HUES6 (cell line): ENCODE data around the gene SPATA9.

ENCODE experiments used
- H3K27ac ChIP-seq: 2 replicates; pipeline ENCODE4 v1.7.0; 2013; ENCODE audit warnings: low read depth, mild to moderate bottlenecking, low read length, inconsistent platforms
- H3K27me3 ChIP-seq: 2 replicates; pipeline ENCODE4 v1.6.1; 2013; ENCODE audit warnings: low read length; ENCODE audit not compliant: control insufficient read depth, insufficient read depth
- H3K36me3 ChIP-seq: 2 replicates; pipeline ENCODE4 v1.6.1; 2013; ENCODE audit warnings: low read length; ENCODE audit not compliant: control insufficient read depth, insufficient read depth
- H3K4me1 ChIP-seq: 2 replicates; pipeline ENCODE4 v1.6.1; 2013; ENCODE audit warnings: low read length; ENCODE audit not compliant: control insufficient read depth, insufficient read depth
- H3K4me3 ChIP-seq: 2 replicates; pipeline ENCODE4 v1.5.1; 2013; ENCODE audit warnings: low read depth, low read length
- H3K9ac ChIP-seq: one replicate; pipeline ENCODE4 v1.6.1; 2013; ENCODE audit warnings: mild to moderate bottlenecking, low read length
- H3K9me3 ChIP-seq: 2 replicates; pipeline ENCODE4 v1.6.1; 2013; ENCODE audit warnings: low read depth, low read length; ENCODE audit not compliant: control insufficient read depth, insufficient read depth

Gene SPATA9, protein sequence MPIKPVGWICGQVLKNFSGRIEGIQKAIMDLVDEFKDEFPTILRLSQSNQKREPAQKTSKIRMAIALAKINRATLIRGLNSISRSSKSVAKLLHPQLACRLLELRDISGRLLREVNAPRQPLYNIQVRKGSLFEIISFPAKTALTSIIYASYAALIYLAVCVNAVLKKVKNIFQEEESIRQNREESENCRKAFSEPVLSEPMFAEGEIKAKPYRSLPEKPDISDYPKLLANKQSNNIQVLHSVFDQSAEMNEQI

DNA sequence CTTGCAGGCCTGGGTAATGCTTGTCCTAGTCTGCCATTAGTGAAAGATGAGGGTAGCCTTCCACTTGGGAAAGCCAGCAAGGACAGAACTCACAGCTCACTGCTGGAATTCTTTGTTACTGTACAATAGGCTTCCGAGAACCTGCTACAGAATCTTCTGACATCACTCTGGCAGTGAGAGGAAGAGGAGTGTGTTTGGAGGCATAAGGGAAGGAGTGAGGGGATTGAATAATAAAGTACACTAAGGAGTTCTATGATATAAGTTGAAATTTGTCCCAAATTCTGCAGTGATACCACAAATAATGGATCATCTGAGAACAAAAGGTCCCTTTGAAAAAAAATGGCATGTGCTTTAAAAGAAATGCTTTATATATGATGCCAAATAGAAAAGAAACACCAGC lies at the start of gene SPATA9:
SPATA9 (minus strand) TSS at position 101 of the 400 bp plus-strand sequence. CDS start 137 bp downstream, outside the sequence.
- H3K27me3 ChIP-seq = no peaks in the 10 kb centered on the region
- peaks cover 13% of the 10 kb centered on the region for H3K4me1 ChIP-seq
- no peak within 1 kb of the TSS for H3K27ac ChIP-seq
- H3K36me3 ChIP-seq = no peaks in the 10 kb centered on the region
- H3K4me3 ChIP-seq = no peak within 1 kb of the TSS
- H3K9ac ChIP-seq = no peak within 1 kb of the TSS
- H3K9me3 ChIP-seq = no peaks in the 10 kb centered on the region

DNA sequence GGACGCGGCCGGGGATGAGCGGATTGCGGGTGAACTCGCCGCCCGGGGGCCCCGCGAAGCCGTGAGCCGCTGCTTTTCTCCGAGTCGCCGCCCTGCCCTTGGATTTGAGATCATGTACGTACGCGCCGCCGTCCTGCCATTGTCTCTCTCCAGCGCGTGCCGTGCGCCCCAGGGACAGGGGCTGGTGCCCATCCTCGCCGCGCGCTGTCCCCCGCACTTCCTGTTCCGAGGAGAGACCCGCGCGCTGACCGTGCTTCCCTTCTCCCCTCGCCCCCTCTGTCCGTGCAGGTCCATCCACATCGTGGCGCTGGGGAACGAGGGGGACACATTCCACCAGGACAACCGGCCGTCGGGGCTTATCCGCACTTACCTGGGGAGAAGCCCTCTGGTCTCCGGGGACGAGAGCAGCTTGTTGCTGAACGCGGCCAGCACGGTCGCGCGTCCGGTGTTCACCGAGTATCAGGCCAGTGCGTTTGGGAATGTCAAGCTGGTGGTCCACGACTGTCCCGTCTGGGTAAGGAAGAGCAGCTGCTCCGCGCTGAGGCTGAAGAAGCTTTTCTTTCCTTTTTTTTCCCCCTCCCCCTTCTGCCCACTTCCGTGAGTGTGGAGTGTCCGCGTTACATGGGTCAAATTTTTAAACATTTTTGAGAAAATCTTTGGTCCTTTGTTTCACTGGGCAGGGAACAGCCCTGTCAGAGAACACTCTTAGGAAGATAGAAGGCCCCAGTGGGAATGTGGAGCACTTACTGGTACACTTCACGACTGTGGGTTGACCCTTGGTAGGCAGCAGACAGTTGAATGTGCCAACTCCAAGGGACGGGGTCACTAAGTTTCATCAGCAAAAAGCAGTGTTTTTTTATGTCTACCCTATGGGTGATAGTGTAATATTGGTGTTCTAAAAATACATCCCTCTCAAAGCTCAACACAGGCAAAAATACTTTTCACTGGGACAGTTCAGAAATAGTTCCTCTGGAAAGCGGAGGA lies 49.1 kb upstream of the SPATA9 start:
- peak overlapping the region; percentile 10; the same call in 1 of the 2 replicates for H3K27ac ChIP-seq
- H3K36me3 ChIP-seq = no peaks in the 10 kb centered on the region; the same call in 1 of the 2 replicates
- peaks cover 61% of the 10 kb centered on the region for H3K27me3 ChIP-seq
- no peaks in the 10 kb centered on the region for H3K9me3 ChIP-seq
- peaks cover 21% of the 10 kb centered on the region for H3K4me1 ChIP-seq
- H3K4me3 ChIP-seq = peak overlapping the region; percentile 90
- H3K9ac ChIP-seq = peak overlapping the region; percentile 92

DNA sequence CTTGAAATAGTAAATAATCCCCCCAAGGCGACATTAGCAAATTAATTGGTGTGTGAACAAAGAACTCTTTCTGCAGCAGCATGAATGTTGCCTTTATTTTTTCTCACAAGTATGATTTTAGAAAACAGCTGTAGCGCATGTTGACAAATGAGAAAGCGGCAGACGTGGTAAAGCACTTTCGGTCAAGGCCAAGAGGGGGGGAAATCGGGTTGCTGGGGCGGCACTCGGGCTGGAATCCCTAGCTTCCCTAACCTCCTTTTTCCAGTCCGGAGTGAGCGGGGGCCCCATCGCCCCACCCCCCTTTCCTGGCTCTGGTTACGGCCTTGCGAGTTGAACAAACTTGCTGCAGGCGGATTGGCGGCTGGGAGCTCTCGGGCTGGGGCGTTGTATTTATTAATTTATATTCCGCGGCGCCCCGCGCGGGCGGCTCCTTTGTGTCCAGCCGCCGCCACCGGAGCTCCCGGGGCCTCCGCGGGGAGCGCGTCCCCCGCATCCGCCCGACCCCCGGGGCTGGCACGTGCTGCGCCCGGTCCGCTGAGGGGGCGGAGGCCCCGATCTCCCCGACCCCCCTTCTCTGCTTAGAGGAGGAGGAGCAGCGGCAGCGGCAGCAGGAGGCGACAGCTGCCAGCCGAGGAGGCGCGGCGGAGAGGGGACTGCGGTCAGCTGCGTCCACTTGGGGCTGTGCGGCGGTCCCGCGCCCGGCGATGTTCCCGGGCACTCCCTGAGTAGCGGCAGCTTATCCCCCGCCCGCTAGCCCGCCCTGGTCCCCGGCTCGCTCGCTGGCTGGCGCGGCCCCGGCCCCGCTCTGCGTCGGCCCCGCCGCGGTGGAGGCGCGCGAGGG lies 48.2 kb upstream of the SPATA9 start, which contains the start of gene RHOBTB3:
RHOBTB3 (plus strand) TSS at position 607 of the 841 bp plus-strand sequence. CDS start 347 bp downstream, outside the sequence.
- H3K9me3 ChIP-seq = no peaks in the 10 kb centered on the region
- H3K4me1 ChIP-seq = peaks cover 24% of the 10 kb centered on the region
- H3K36me3 ChIP-seq = no peaks in the 10 kb centered on the region; the same call in 1 of the 2 replicates
- peak within 1 kb of the TSS; percentile 10; the same call in 1 of the 2 replicates for H3K27ac ChIP-seq
- H3K27me3 ChIP-seq = peaks cover 61% of the 10 kb centered on the region
- peak within 1 kb of the TSS; percentile 92 for H3K9ac ChIP-seq
- peak within 1 kb of the TSS; percentile 90 for H3K4me3 ChIP-seq

DNA sequence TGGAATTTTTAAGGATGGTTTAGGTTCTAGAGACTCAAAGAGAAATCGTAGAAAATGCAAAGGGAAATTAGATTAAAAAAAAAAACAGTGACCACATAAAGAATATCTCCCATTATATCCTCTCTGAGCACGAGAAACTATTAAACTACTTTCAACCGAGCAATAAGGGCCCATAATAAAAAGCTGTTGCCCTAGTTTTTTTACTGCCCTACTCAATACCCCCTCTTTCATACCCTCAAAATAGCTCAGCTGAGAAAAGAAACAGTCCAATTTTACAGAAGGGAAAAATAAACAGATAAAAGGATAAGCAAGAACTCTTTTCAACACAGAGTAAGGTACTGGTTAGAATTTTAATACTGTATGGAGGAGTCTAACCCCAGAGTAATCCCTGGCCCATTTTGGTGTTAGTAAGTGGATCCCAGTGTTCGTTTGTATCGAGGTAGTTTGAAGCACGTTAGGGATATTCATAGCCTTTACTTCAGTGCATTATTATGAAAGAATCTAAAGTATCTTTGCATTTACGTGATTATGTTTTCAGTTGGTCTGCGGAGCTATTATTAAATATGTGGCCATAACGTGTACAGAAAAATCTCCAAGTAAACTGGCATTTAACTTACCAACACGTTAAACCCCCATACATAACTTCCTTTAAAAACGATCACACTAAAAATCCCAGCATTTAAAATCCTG lies 47.4 kb upstream of the SPATA9 start:
- no peaks in the 10 kb centered on the region; the same call in 1 of the 2 replicates for H3K36me3 ChIP-seq
- peaks cover 24% of the 10 kb centered on the region for H3K4me1 ChIP-seq
- peak overlapping the region; percentile 90 for H3K4me3 ChIP-seq
- H3K9ac ChIP-seq = peak overlapping the region; percentile 92
- H3K27me3 ChIP-seq = peaks cover 61% of the 10 kb centered on the region
- H3K9me3 ChIP-seq = no peaks in the 10 kb centered on the region
- H3K27ac ChIP-seq = peak overlapping the region; percentile 9; the same call in 1 of the 2 replicates

DNA sequence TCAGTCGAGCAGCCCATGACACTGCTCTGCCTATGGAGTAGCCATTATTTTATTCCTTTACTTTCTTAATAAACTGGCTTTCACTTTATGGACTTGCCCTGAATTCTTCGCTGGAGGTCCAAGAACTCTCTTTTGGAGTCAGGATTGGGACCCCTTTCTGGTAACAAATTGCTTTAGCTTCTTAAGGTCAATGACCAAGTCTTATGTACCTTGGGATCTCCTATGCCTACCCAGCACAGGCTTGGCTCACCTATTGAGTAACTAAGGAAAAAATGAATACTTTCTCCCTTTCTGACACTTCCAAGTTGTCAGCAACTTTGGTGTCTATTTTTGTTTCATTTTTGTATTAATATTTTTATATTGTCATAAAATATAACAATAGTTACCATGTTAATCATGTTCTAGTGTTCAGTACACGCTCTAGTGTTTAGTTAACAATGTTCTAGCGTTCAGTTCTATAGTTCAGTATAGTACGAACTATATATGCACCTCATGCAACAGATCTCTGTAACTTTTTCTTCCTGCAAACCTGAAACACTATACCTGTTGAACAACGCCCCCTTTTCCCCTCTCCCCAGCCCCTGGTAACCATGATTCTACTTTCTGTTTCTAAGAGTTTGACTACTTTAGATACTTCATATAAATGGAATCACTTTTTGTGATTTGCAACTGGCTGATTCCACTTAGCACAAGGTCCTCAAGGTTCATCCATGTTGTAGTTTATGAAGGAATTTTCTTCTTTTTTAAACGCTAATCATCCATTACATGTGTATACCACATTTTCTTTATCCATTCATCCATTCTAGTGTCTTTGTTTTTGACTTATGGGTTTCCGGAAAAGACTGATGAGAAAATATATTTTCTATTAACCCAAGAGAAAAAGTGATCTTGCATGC lies 46.6 kb upstream of the SPATA9 start:
- Histone ChIP-seq H3K9ac (no peak overlapping the region), H3K27ac (no peak overlapping the region), H3K4me1 (peaks cover 24% of the 10 kb centered on the region), H3K4me3 (no peak overlapping the region), H3K36me3 (no peaks in the 10 kb centered on the region; the same call in 1 of the 2 replicates), H3K27me3 (peaks cover 53% of the 10 kb centered on the region), H3K9me3 (no peaks in the 10 kb centered on the region)

DNA sequence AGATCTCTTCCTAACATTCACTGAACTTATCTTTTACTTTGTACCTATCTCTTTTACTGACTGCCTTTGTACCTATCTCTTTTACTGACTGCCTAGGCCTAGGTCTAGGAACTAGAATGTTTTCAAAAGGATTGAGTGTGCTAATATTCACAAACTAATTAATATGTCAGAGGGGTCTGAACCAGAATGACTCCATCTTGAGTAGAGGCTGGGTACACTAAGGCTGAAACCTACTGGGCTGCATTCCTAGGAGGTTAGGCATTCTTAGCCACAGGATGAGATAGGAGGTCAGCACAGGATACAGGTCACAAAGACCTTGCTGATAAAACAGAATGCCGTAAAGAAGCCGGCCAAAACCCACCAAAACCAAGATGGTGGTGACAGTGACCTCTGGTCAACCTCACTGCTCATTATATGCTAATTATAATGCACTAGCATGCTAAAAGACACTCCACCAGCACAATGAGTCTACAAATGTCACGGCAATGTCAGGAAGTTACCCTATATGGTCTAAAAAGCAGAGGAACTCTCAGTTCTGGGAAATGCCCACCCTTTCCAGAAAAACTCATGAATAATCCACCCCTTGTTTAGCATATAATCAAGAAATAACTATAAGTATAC lies 45.8 kb upstream of the SPATA9 start:
- Histone ChIP-seq H3K36me3 (no peaks in the 10 kb centered on the region; the same call in 1 of the 2 replicates), H3K9me3 (no peaks in the 10 kb centered on the region), H3K27me3 (peaks cover 47% of the 10 kb centered on the region), H3K4me3 (no peak overlapping the region), H3K9ac (no peak overlapping the region), H3K27ac (no peak overlapping the region), H3K4me1 (peaks cover 24% of the 10 kb centered on the region)

DNA sequence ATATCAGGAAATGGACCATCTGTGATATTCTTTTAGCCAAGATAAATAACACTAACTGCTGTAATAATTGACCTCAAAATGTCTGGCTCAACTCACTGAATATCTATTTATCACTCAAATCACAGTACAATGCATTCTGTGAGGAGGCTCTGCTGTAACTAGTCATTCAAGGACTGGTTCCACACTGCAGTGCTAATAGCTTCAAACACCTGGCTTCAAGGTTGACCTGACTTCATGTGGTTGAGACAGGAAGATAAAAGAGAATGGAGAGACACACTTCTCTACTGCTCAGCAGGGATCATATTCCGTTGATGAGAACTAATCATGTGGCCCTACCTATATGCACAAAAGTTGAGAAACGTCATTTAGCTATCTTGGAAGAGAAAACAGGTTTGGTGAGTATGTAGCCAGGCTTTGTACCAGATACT lies 45.0 kb upstream of the SPATA9 start:
- Histone ChIP-seq H3K4me3 (no peak overlapping the region), H3K27me3 (peaks cover 39% of the 10 kb centered on the region), H3K9me3 (no peaks in the 10 kb centered on the region), H3K27ac (no peak overlapping the region), H3K9ac (no peak overlapping the region), H3K4me1 (peaks cover 27% of the 10 kb centered on the region), H3K36me3 (no peaks in the 10 kb centered on the region)

DNA sequence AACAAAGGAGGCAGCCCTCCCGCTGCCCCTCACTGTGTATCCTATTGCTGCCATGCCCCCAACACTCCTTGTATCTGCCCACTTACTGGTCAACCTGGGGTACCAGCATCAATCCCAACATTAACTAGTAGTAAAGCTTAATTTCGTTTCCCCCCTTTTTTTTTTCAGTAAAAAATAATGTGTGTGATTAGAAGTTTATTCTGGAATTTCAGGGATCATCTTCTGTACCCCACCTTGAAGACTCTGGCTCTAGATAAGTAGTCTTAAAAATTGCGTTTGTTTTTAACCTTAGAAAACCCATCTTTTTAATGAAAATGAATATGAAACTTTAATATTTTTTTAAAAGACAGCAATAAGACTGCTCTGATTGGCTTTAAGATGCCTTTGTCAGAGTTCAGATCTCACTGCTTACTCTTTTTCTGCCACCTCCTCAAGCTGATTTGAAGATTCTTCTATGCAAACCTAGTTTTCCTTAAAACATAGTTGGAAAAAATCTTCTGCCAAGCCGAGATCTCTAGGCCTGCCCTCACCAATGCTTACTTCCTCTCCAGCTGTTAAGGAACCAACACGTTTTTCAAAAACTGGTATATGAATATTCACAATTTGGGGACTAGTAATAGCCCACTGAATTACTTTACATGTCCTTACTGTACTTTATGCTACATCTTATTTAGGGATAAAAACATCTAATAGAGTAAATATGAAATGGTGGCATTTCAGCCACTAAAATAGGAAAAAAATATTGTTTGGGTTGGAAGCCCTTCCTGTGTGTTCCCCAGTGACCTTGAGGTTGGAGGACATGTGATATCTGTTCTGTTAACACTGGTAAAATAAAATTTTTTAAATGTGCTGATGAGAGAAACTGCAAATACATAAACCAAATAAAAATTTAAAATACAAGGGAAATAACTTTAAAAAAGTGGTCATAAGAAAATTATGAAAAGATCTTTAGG lies 44.3 kb upstream of the SPATA9 start:
- Histone ChIP-seq H3K9ac (no peak overlapping the region), H3K27ac (no peak overlapping the region), H3K4me3 (no peak overlapping the region), H3K36me3 (no peaks in the 10 kb centered on the region), H3K9me3 (no peaks in the 10 kb centered on the region), H3K27me3 (peaks cover 32% of the 10 kb centered on the region), H3K4me1 (peaks cover 27% of the 10 kb centered on the region)
